GM21723 (cell line): ENCODE results near the gene KIF1B.
"Not testable (repeated sequence)": the region's sequence is repeated elsewhere in the genome, so short reads cannot be mapped to it uniquely, and the experiment has no call there.

Experiments used
- ATAC-seq: cut with Tn5 transposase; IDR thresholded peaks from one replicate; pipeline ENCODE4 v1.9.1; 2021; ENCODE audit warnings: mild to moderate bottlenecking, moderate library complexity; ENCODE audit not compliant: unreplicated experiment

KIF1B gene

DNA sequence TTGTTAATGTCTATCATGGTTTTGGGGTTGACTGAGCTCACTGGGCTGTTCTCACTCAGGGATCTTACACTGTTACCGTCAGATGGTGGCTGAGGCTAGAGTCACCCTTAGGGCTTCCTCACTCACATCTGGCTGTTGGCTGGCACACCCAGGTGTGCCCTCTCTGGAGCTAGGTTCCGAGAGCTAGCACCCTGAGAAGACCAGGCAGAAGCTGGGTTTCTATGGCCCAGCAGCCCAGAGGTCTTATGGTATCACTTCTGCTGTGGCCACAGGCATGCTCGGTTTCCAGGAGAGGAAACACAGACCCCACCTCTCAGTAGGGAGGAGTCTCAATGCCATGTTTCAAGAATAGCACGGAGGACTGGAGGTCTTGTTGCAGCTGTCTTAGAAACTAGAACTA lies 20.7 kb upstream of the KIF1B start:
- ATAC-seq, result peak; percentile 67

DNA sequence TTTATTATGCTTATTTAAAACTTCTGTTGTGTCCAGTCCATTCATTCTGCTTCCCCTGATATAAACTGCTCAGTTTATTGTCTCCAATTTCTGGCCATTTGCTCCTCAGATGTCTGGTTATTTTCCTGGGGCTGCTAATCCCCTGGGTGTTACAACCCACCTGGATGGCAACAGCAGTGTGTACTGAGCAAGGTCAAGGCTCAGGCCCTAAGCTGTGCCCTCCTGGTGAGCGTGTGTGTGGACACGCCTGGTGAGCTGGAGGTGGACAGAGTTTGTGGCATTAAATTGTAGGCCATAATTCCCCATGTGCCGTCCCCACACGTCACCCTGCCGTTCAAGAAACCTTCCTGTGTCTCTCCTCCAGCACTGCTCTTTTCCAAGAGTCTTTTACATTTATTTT lies 18.1 kb upstream of the KIF1B start:
- no peak for ATAC-seq

DNA sequence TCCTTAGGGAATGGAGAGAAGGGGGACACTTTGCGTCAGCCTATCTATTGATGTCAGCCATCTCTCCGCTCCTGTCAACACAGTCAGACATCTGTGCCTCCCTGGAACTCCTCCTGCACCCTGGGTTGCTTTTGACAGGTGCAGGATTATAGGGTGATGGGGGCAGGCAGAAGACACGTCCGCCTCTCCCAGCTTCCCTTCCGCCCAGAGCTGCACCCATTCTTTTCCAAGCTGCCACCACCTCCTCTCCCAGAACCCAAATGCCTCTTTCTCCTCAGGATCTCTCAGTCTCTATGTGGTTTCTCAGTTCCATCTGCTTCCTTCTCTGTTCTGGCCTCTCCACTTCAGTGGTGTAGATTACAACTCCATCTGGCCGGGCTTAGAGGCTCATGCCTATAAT lies 17.1 kb upstream of the KIF1B start:
- ATAC-seq, result no peak

DNA sequence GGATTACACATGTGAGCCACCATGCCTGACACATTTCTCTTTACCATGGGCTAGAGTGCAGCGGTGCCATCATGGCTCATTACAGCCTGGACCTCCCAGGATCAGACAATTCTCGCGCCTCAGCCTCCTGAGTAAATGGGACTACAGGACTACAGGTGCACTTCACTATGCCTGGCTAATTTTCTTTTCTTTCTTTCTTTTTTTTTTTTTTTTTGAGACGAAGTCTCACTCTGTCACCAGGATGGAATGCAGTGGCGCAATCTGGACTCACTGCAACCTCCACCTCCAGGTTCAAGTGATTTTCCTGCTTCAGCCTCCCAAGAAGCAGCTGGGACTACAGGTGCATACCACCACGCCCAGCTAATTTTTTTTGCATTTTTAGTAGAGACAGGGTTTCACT lies 14.8 kb upstream of the KIF1B start:
- no peak for ATAC-seq

DNA sequence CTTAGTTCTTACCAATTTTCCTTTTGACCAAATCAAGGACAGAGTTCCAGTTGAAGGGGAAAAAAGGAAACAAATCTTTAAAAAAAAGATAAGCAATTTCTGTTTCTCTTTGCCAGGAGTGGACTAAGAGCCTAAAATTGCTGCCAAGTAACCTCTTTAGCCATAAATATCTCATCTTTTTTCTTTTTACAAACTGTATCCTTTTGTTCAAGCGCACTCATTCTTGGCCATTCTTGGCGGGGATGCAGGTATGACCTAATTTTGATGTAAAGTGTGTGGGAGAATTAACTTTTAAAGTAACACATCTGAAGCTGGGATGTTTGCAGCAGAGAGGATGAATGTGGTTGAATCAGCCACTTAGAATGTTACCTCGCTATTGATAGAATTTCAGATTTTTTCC lies 13.4 kb upstream of the KIF1B start:
- no peak for ATAC-seq

DNA sequence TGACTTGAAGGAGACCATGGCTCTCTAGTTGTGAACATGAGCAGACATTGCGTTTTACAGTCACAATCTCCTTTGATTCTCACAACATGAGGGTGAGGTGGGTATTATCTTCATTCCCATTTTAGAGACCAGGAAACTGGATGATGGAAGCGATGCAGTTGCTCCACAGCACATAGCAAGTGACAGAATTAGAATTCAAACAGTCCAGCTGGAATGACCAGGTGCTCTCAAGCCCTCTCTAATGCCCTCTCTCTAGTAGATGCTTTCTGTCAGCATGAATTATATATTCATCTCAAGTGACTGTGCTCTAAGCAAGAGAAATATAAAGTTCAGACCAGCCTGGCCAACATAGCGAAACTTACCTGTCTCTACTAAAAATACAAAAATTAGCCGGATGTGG lies 9.8 kb upstream of the KIF1B start:
- no peak for ATAC-seq

DNA sequence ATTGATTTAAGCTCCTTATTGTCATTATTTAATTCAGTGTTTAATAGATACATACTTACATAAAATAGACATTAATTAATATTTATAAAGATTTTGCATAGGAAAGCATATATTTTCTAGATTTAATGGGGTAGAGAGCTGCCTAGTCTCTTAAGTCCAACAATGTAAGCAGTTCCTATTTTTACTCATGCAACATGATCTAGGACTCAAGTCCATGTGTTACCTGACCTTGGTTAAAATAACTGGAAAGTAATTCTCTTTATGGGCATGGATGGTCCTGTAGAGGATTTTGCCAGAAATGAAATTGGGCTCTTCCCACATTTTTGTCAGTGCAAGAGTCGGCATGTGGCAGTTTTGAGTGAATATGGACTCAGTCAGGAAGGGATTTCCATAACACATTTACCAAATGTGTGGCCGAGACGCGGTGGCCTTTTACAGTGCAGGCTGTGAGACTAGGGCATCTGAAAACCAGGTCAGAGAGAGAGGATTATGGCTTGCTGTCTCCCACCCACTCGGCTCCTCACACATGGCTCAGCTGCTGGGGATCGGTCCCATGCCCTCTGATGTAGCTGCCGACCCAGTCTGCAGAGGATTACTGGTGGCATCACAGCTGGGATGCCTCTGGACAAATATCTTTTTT lies 6.2 kb upstream of the KIF1B start:
- no peak for ATAC-seq

DNA sequence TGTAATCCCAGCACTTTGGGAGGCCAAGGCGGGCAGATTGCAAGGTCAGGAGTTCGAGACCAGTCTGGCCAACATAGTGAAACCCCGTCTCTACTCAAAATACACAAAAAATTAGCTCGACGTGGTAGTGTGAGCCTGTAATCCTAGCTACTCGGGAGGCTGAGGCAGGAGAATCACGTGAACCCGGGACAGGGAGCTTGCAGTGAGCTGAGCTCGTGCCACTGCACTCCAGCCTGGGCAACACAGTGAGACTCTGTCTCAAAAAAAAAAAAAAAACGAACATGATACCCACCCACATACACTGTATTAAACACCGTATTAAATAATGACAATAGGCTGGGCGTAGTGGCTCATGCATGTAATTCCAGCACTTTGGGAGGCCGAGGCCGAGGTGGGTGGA lies 5.2 kb upstream of the KIF1B start:
- not testable (repeated sequence) for ATAC-seq

DNA sequence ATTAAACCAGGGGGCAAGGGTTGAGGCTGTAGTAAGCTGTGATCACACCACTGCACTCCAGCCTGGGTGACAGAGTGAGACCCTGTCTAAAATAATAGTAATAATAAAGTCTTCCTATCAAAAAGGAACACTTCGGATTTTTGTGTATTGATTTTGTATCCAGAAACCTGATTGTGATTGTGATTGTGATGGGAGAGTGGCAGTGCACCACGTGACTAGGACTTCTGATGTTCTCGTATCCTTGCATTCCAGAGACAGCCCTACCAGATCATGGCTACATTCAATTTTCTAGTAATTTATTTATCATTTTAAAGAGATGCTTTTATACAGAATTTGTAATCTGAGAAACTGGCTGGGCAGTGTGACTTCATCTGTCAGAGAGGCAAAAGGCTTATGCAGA lies 2.6 kb upstream of the KIF1B start:
- ATAC-seq, result no peak

DNA sequence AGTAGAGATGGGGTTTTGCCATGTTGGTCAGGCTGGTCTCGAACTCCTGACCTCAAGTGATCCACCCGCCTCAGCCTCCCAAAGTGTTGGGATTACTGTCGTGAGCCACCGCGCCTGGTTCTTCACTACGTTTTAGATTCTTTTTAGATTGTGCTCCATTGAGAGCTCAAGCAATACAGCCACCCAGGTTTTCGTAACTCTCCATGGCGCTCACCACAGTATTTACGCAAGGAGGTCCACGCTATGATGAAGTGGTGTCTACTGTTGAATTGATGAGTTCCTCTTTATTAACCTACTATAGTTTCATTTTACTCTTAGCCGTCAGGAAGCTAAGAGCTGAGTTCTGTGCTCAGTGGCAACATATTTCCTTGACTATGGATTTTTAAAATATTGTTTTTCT lies 1.8 kb upstream of the KIF1B start:
- ATAC-seq, result no peak

DNA sequence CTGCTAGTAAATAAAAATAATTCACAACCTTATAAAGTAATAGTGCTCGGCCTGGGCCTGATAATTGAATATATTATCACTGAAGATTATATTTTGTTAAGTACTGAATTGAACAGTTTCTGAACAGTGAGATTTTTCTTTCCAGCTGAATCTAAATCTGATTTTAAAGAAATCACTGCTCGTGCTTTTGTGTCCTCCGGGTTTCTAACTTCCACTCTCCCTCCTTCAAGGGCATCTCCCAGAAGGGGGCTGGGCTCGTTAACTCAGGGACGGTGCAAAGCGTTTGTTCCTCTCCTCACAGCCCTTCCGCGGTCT lies 823 bp upstream of the KIF1B start:
- ATAC-seq, result no peak

DNA sequence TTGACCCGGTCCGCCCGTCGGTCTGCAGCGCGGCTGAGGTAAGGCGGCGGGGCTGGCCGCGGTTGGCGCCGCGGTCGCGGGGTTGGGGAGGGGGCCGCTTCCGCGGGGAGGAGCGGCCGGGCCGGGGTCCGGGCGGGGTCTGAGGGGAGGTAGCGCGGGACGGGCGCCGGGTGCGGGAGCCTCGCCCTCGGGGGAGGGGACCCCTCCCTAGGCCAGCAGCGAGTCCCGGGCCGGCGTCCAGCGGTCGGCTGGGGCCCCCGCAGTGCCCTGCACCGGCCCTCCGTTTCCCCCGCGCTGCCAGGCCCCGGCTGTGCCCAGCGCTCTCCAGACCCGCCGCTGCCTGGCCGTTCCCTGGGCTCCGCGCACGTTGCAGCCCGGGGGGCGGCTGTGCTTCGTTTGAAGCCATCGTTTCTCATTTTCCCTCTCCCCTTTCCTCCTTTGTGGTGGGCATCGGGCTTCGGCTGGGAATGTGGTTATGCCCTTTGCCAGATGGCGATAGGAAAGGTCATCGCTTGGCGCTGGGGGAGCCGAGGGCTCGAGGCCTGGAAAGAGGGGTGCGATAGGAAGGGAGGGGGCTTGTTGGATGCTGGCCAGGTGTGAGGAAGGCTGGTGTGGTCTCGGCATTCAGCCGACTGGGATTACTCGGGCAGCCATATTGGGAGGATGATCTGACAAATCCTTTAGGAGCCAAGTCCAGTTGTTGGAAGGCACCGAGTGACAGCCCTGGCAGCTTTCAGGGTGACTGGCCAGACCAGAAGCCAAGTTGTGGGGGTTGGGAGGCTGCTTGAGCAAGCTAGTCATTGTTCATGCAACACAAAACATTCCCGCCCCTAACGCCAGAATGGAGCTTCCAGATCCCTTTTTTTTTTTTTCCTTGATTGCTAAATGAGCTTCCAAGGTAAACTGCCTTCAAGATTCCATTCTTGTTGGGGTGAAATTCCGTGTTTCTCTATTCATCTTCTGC lies 753 bp downstream of the KIF1B start:
- ATAC-seq, result peak; percentile 22

DNA sequence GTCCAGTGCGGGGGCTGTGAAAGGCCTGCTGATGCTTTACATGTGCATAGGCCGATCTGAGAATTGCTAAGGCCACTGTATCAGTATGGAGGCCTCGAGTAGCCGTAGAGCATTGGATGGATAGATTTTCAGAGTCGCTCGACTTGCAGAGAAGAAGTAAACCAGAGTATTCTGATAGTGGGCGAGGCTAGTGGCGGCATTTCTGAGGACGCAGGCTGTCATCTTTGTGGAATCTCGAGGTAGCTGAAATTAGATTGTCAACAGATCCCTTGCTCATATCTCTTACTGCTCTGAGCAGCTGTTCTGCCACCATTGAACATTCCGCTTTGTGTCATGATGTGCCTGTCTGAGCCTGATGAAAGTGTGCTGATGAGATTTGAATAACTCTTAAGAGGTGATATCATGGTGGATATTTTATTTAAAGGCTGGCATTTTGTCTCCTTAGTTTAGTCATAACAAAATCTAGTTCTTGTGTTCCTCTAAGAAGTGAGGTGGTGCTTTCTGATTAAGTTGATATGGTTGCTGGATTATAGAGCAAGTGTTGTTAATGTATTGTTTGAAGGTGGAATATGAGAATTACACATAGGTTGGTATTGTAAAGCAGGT lies 1.5 kb downstream of the KIF1B start:
- no peak for ATAC-seq

DNA sequence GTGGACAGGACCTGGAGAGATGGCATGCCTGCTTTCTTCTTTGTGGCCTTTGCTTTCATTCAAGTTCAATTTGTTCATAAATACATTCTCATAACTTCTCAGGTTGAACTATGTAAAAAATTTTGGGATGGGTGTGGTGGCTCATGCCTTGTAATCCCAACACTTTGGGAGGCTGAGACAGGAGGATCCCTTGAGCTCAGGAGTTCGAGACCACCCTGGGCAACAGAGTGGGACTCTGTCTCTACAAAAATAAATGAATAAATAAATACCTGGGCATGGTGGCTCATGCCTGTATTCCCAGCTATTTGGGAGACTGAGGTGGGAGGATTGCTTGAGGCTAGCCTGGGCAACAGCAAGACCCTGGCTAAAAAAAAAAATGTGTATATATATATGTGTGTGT lies 2.1 kb downstream of the KIF1B start:
- no peak for ATAC-seq

DNA sequence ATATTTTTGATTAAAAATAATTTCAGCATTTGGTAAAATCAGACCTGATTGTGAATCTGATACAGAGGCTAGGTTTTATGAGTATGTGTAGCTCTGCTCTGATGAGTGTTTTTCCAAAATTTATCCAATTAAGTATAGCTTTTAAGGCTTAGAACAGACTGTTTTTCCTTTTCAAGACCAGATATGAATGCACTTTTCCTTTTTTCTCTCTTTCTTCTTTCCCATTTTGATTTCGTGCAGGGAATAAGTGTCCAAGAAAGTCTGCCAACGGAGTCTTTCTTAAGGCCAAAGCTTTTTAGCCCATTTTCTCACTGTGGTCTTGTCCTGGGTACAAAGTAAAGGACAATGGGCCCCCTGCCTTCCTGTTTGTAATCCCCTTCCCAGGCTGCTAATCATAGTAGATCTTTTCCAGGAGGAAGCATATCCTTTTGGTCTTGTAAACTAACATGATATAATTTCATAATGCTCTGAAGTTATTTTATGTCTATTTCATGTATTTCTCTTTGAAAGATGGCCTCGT lies 2.9 kb downstream of the KIF1B start:
- no peak for ATAC-seq

DNA sequence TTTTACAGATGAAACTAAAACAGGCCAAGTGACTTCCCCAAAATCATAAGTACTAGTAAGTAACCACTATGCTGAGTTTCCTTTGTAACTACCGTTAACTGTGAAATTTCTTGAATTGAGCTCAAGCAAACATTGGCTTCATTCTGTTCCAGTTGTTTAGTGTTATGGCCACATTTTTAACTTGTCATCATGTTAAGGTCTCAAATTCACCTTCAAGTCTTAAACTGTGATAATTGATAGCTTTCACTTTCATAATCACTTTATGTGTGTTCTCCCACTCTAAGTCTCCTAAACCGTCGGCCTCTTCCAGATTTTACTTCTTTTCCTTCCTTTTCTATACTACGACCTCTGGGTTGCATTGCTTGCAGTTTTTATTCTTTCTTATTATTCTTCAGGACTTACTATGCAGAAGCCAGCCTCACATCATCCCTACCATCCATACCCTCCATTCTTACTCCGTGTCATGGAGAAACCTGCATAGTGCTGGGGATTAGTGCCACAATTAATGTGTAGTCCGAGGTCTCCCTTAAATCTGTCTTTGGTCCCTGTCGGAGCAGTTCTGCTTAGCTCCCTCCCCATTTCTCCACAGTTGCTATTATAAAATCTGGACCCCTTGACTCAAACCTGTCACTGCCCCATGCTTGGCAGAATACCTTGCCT lies 5.8 kb downstream of the KIF1B start:
- ATAC-seq, result no peak

DNA sequence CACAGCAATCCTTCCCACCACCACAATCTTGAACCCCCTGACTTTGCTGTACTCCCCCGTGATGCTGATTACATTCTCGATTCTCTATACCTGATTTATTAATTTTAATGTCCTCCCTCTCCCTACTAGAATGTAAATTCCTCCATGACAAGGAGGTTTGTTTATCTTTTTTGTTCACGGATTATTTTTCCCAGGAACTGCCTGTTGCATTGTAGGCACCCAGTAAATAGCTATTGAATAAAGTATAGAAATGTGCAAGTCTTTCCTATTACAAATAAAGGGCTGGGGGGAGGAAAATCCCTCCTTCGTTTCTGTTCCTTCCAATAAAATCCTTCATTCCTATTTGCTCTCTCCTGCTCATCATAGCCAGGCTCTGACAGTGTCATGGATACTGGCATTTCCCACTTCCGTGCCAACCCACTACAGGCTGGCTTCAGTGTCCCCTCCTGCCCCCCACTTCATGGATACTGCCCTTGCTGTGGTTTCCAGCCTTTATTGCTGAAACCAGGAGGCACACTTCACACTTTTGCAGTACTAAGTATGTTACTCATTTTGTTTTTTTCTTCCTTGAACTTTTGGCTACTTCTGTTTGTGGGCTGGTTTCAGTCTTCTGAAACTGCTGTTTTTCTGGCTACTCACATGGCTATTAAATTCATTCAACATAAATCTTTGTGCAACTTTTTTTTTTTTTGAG lies 7.5 kb downstream of the KIF1B start:
- no peak for ATAC-seq

DNA sequence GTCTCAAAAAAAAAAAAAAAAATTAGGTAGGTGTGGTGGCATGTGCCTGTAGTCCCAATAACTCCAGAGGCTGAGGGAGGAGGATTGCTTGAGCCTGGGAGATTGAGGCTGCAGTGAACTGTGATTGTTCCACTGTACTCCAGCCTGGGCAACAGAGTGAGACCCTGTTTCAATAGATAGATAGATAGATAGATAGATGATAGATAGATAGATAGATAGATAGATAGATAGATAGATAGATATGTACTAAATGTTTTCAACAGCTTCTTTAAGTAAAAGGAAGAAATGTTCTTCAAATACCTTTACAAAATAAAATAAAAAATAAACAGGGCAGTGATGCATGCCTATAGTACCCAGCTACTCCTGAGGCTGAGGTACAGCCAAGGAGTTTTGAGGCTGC lies 9.8 kb downstream of the KIF1B start:
- no peak for ATAC-seq

DNA sequence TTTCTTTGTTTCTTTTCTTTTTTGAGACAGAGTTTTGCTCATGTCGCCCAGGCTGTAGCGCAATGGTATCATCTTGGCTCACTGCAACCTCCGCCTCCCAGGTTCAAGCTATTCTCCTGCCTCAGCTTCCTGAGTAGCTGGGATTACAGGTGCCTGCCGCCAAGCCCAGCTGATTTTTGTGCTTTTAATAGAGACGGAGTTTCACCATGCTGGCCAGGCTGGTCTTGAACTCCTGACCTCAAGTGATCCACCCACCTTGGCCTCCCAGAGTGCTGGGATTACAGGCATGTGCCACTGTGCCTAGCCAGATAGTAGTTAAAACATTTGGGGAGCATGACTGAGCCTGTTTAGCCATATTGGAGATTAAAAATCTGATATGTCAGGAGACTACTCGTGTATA lies 10.3 kb downstream of the KIF1B start:
- not testable (repeated sequence) for ATAC-seq

DNA sequence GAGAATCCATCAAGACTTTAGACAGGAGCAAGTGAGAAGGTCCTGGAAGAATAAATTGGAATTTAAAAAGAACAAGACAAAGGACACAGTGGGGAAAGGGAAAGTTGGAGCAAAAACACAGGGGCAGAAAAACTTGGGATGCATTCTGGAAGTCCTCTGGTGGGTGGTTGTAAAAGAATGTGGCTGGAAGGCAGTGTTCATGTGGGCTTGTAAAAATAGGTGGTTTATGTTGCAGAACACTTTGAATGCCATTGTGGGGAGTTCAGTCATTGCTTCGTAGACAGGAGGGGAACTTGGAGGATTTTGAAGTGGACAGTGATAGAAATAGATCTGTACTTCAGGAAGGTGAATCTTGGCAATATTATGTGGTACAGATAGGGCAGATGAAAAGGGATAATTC lies 15.2 kb downstream of the KIF1B start:
- no peak for ATAC-seq

DNA sequence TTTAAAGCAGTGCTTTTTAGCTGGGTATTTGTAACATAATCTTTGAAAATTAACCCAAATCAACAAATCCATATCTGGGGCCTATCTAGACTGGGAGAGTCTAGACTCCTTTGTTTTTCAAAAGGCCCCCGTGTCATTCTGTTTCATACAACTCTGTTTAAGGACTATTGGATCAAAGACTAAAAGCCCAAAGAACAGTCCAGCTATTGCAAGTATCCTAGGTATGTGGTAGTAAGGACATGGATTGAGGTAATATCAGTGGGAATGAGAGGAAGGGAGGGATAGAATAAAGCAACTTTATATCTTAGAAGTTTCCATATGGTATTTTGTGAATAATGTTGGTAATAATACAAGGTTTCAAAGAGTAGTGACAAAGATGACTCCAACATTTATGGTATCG lies 18.2 kb downstream of the KIF1B start:
- no peak for ATAC-seq
